ENCODE results near the gene LIPI.
"Not testable (repeated sequence)": the region's sequence is repeated elsewhere in the genome, so short reads cannot be mapped to it uniquely, and the experiment has no call there.

The LIPI gene

GRCh38 chr21:14210738-14211137 lies at the start of gene LIPI:
Gene LIPI (minus strand): TSS chr21:14210955. CDS start chr21:14210845, 110 bp downstream.
- DNase-seq, result no peak

- DNase-seq, result no peak
These were observed 49.5 kb upstream of the LIPI start for GRCh38 chr21:14260174-14260764.

- DNase-seq, result no peak
These were observed 49.0 kb upstream of the LIPI start for GRCh38 chr21:14259747-14260146.

- DNase-seq, result no peak
These were observed 40.6 kb upstream of the LIPI start for GRCh38 chr21:14251336-14251735.

- no peak for DNase-seq
These were observed 35.0 kb upstream of the LIPI start for GRCh38 chr21:14245711-14246110.

GRCh38 chr21:14244911-14245310 lies 34.2 kb upstream of the LIPI start:
- no peak for DNase-seq

- no peak for DNase-seq
These were observed 33.1 kb upstream of the LIPI start for GRCh38 chr21:14243874-14244273.

- no peak for DNase-seq
These were observed 32.7 kb upstream of the LIPI start for GRCh38 chr21:14243461-14243860.

- DNase-seq, result no peak
These were observed 30.5 kb upstream of the LIPI start for GRCh38 chr21:14241297-14241696.

- DNase-seq, result no peak
These were observed 28.5 kb upstream of the LIPI start for GRCh38 chr21:14239281-14239680.

GRCh38 chr21:14236180-14236579 lies 25.4 kb upstream of the LIPI start:
- DNase-seq, result no peak

- DNase-seq, result no peak
These were observed 24.3 kb upstream of the LIPI start for GRCh38 chr21:14235101-14235500.

GRCh38 chr21:14229399-14229798 lies 18.6 kb upstream of the LIPI start:
- DNase-seq, result no peak

GRCh38 chr21:14223365-14223764 lies 12.6 kb upstream of the LIPI start:
- DNase-seq, result no peak

GRCh38 chr21:14215971-14216641 lies 5.4 kb upstream of the LIPI start, which contains the start of gene RBM11:
Gene RBM11 (plus strand): TSS chr21:14216157. CDS start chr21:14216187, 30 bp downstream.
- DNase-seq, result peak; percentile 68

GRCh38 chr21:14213164-14213563 lies 2.4 kb upstream of the LIPI start:
- no peak for DNase-seq

GRCh38 chr21:14206222-14206621 lies 4.5 kb downstream of the LIPI start:
- no peak for DNase-seq

- DNase-seq, result not testable (repeated sequence)
These were observed 44.1 kb downstream of the LIPI start for GRCh38 chr21:14166463-14167223.

- no peak for DNase-seq
These were observed 66.8 kb downstream of the LIPI start for GRCh38 chr21:14143999-14144398.

GRCh38 chr21:14124266-14124665 lies 86.5 kb downstream of the LIPI start:
- no peak for DNase-seq

GRCh38 chr21:14121719-14122118 lies 89.0 kb downstream of the LIPI start:
- no peak for DNase-seq

GRCh38 chr21:14120091-14120734 lies 90.5 kb downstream of the LIPI start:
- DNase-seq, result no peak

- DNase-seq, result no peak
These were observed 91.7 kb downstream of the LIPI start for GRCh38 chr21:14119038-14119437.

Data from CD4-positive, alpha-beta T cell treated with Interleukin-15 for 1 hour (primary cell).